Erythroblast (primary cell): ENCODE data around the gene CXCL17.

Experiments
- GATA1 ChIP-seq: IDR thresholded peaks from 2 replicates; pipeline ENCODE4 v1.6.1; 2011; ENCODE audit warnings: low read depth, mild to moderate bottlenecking, control low read depth, low read length, moderate library complexity
- POLR2A ChIP-seq: IDR thresholded peaks from 2 replicates; pipeline ENCODE4 v1.6.1; 2011; ENCODE audit warnings: mild to moderate bottlenecking, low read length

- TF ChIP-seq POLR2A (no peak), GATA1 (no peak)
These were observed 30.5 kb downstream of the CXCL17 start for GRCh38 chr19:42412227-42412626.
